ENCODE data around the gene CYP2A7. TPM values are rescaled to one million over a fixed set of nuclear protein-coding genes. Genes with fewer than 3 reads are reported as not detected.
"Not testable (repeated sequence)": the region's sequence is repeated elsewhere in the genome, so short reads cannot be mapped to it uniquely, and the experiment has no call there.

Gene CYP2A7
- total RNA-seq, 4 donors from 2014 or later: not detected

GRCh38 chr19:40827386-40828247 is 54.4 kb downstream of the CYP2A7 start:
- no peaks in the 10 kb centered on the region for H3K27me3 ChIP-seq
- no peaks in the 10 kb centered on the region for H3K9me3 ChIP-seq
- H3K27ac ChIP-seq: no peak overlapping the region
- no peak for TF ChIP-seq CTCF (IDR thresholded peaks at IDR 0.05)
- no peak for TF ChIP-seq POLR2A (IDR thresholded peaks at IDR 0.05)
- H3K4me3 ChIP-seq (replicated peaks in 1 of 3): no peak overlapping the region
- intact Hi-C loops (cut with DNase I): no loop called here
- 94 to 97% methylated on average over 22 of the region's 22 CpGs for WGBS, 2 donors
- peaks cover 2 to 6% of the 10 kb centered on the region in 2 donors for H3K36me3 ChIP-seq
- no peak for DNase-seq
- H3K4me1 ChIP-seq: no peaks in the 10 kb centered on the region

GRCh38 chr19:40826699-40827385 is 55.2 kb downstream of the CYP2A7 start:
- H3K27me3 ChIP-seq; DNase-seq; H3K9me3 ChIP-seq; H3K27ac ChIP-seq; intact Hi-C loops (cut with DNase I); H3K4me3 ChIP-seq (replicated peaks in 1 of 3); H3K4me1 ChIP-seq; H3K36me3 ChIP-seq: not testable (repeated sequence)
- 93% methylated on average over 29 of the region's 29 CpGs for WGBS, 2 donors

- 89 to 98% methylated on average over 7 of the region's 14 CpGs for whole genome bisulfite sequencing, 2 donors
- H3K9me3 ChIP-seq; DNase-seq; H3K27ac ChIP-seq; intact Hi-C loops (cut with DNase I); H3K27me3 ChIP-seq; H3K4me3 ChIP-seq (replicated peaks in 1 of 3); H3K36me3 ChIP-seq; H3K4me1 ChIP-seq: not testable (repeated sequence)
These were observed 55.7 kb downstream of the CYP2A7 start for GRCh38 chr19:40826312-40826698.

- H3K27me3 ChIP-seq; H3K4me3 ChIP-seq (replicated peaks in 1 of 3); intact Hi-C loops (cut with DNase I); H3K4me1 ChIP-seq; DNase-seq; H3K36me3 ChIP-seq; H3K27ac ChIP-seq; H3K9me3 ChIP-seq: not testable (repeated sequence)
- WGBS, 2 donors: 92 to 94% methylated on average over 3 to 4 of the region's 6 CpGs
These were observed 56.5 kb downstream of the CYP2A7 start for GRCh38 chr19:40825460-40826095.

Other genes with a start within 250 kb of the CYP2A7 start
- gene NUMBL, start 191.6 kb downstream of the CYP2A7 start, total RNA-seq: 10 to 100 TPM; 14.2 to 22.5 (median 17.0) TPM
- gene COQ8B, start 165.3 kb downstream of the CYP2A7 start, total RNA-seq: 10 to 100 TPM; 39.2 to 73.0 (median 54.7) TPM
- gene ITPKC, start 165.1 kb downstream of the CYP2A7 start, total RNA-seq: 10 to 100 TPM; 18.3 to 49.7 (median 25.1) TPM
- gene ACTMAP, start 131.8 kb downstream of the CYP2A7 start, total RNA-seq: 1 to 10 TPM; 3.3 to 8.5 (median 4.5) TPM
- 10 to 100 TPM; 38.2 to 80.5 (median 55.1) TPM for gene SNRPA, start 131.0 kb downstream of the CYP2A7 start, total RNA-seq
- gene MIA, start 106.7 kb downstream of the CYP2A7 start, total RNA-seq: not detected
- 10 to 100 TPM; 21.5 to 56.6 (median 31.5) TPM for gene RAB4B, start 104.0 kb downstream of the CYP2A7 start, total RNA-seq
- gene EGLN2, start 83.0 kb downstream of the CYP2A7 start, total RNA-seq: 100 to 1,000 TPM in 2 of 4 donors, 10 to 100 TPM in 2; 94.2 to 120 (median 105) TPM
- not detected for gene CYP2A6, start 31.8 kb downstream of the CYP2A7 start, total RNA-seq
- gene CYP2B6, start 109.1 kb upstream of the CYP2A7 start, total RNA-seq: not detected
- gene CYP2A13, start 206.2 kb upstream of the CYP2A7 start, total RNA-seq: not detected
- gene CYP2F1, start 232.2 kb upstream of the CYP2A7 start, total RNA-seq: not detected